CD14-positive monocyte (primary cell): ENCODE results near the gene FLAD1. TPM values are rescaled to one million over a fixed set of nuclear protein-coding genes. Genes with fewer than 3 reads are reported as not detected.

Source experiments
- DNase-seq, 3 donors: peaks; one replicate each; pipeline ENCODE4 v3.0.0-alpha.2; 2011 to 2022
- H2AFZ ChIP-seq: 2 replicates; pipeline ENCODE4 v1.6.0; 2012; ENCODE audit warnings: mild to moderate bottlenecking, low read depth, low read length, inconsistent platforms; ENCODE audit not compliant: insufficient read depth, poor library complexity, severe bottlenecking
- H3K27ac ChIP-seq, 2 donors: 1 replicate in 1 of 2; 2 replicates in 1 of 2; pipeline ENCODE4 v1.5.1; 2012 to 2013; ENCODE audit warnings: low read length in 2 of 2, control low read depth in 1 of 2, inconsistent platforms in 1 of 2, low read depth in 1 of 2, mild to moderate bottlenecking in 1 of 2
- H3K27me3 ChIP-seq, 2 donors: one replicate each; pipeline versions ENCODE4 v1.6.0 to v1.6.1; 2011 to 2013; ENCODE audit warnings: low read length in 2 of 2; ENCODE audit not compliant: control insufficient read depth in 2 of 2, insufficient read depth in 2 of 2
- H3K36me3 ChIP-seq, 2 donors: replicated peaks in 1 of 2; 1 replicate in 1 of 2; 2 replicates in 1 of 2; pipeline versions ENCODE4 v1.5.1 to v1.6.1; 2012 to 2013; ENCODE audit warnings: low read length in 2 of 2, control low read depth in 1 of 2, inconsistent platforms in 1 of 2, mild to moderate bottlenecking in 1 of 2; ENCODE audit not compliant: insufficient read depth in 2 of 2, control insufficient read depth in 1 of 2
- H3K4me1 ChIP-seq, 2 donors: 1 replicate in 1 of 2; 2 replicates in 1 of 2; pipeline versions ENCODE4 v1.5.1 to v1.6.1; 2012 to 2013; ENCODE audit warnings: low read length in 2 of 2, control low read depth in 1 of 2, inconsistent platforms in 1 of 2, mild to moderate bottlenecking in 1 of 2, moderate library complexity in 1 of 2; ENCODE audit not compliant: insufficient read depth in 2 of 2, control insufficient read depth in 1 of 2
- H3K4me2 ChIP-seq: replicated peaks from 2 replicates; pipeline ENCODE3; 2012; ENCODE audit warnings: low read length, moderate library complexity, mild to moderate bottlenecking; ENCODE audit not compliant: poor library complexity, severe bottlenecking; ENCODE audit errors: extremely low read depth
- H3K4me3 ChIP-seq, 3 experiments: fragments of 200-600 bp in 1 of 3; sonication (generic) in 1 of 3; replicated peaks in 1 of 3; 1 replicate in 2 of 3; 2 replicates in 1 of 3; pipeline ENCODE4 v1.5.1; 2011 to 2013; ENCODE audit warnings: low read length in 3 of 3, mild to moderate bottlenecking in 3 of 3, control low read depth in 2 of 3, low read depth in 2 of 3, inconsistent platforms in 1 of 3, moderate library complexity in 1 of 3
- H3K79me2 ChIP-seq: 2 replicates; pipeline ENCODE4 v1.6.0; 2012; ENCODE audit warnings: mild to moderate bottlenecking, control low read depth, inconsistent platforms, low read length, moderate library complexity; ENCODE audit not compliant: insufficient read depth
- H3K9ac ChIP-seq: 2 replicates; pipeline ENCODE4 v1.6.0; 2017; ENCODE audit warnings: low read length, mild to moderate bottlenecking; ENCODE audit not compliant: insufficient read depth, poor library complexity, severe bottlenecking
- H3K9me3 ChIP-seq, 2 donors: replicated peaks in 1 of 2; 1 replicate in 1 of 2; 2 replicates in 1 of 2; pipeline versions ENCODE4 v1.5.1 to v1.6.1; 2012 to 2013; ENCODE audit warnings: low read length in 2 of 2, control low read depth in 1 of 2; ENCODE audit not compliant: control insufficient read depth in 1 of 2, insufficient read depth in 1 of 2
- H4K20me1 ChIP-seq: 2 replicates; pipeline ENCODE4 v1.6.0; 2012; ENCODE audit warnings: mild to moderate bottlenecking, low read length, control low read depth, moderate library complexity; ENCODE audit not compliant: insufficient read depth
- H3K27ac Mint-ChIP-seq, 7 donors: one replicate each; pipeline ENCODE4 v1.8.0; 2020; ENCODE audit warnings: mild to moderate bottlenecking in 7 of 7, mixed read lengths in 7 of 7, moderate library complexity in 6 of 7, inconsistent platforms in 2 of 7
- H3K27me3 Mint-ChIP-seq, 3 donors: one replicate each; pipeline ENCODE4 v1.8.0; 2021 to 2022; ENCODE audit warnings: low read depth in 3 of 3, mild to moderate bottlenecking in 3 of 3, mixed read lengths in 3 of 3, moderate library complexity in 3 of 3, inconsistent platforms in 1 of 3
- H3K36me3 Mint-ChIP-seq, 2 donors: one replicate each; pipeline ENCODE4 v1.8.0; 2020; ENCODE audit warnings: mixed read lengths in 2 of 2, inconsistent platforms in 1 of 2, mild to moderate bottlenecking in 1 of 2
- H3K4me1 Mint-ChIP-seq: one replicate; pipeline ENCODE4 v1.8.0; 2020; ENCODE audit warnings: mild to moderate bottlenecking, mixed read lengths
- H3K4me3 Mint-ChIP-seq, 2 donors: one replicate each; pipeline ENCODE4 v1.8.0; 2020; ENCODE audit warnings: mild to moderate bottlenecking in 2 of 2, mixed read lengths in 2 of 2, moderate library complexity in 1 of 2
- H3K9me3 Mint-ChIP-seq, 7 donors: one replicate each; pipeline ENCODE4 v1.8.0; 2020 to 2022; ENCODE audit warnings: mixed read lengths in 7 of 7, mild to moderate bottlenecking in 6 of 7, moderate library complexity in 6 of 7, inconsistent platforms in 2 of 7
- WGBS: methylation state at CpG from one replicate; pipeline ENCODE4 v1.1.5; 2013; ENCODE audit warnings: missing lambda C conversion rate; ENCODE audit not compliant: insufficient coverage; 5-methylcytosine and 5-hydroxymethylcytosine counted together
- intact Hi-C, 2 donors: fragments of 100-400 bp; cut with micrococcal nuclease; formaldehyde crosslinking; loops; one replicate each; pipeline versions ENCODE4 v1.15.0 to v1.15.1; 2023
- polyA plus RNA-seq, 3 donors: library from polyadenylated mRNA; depleted of rRNA in 1 of 3; unstranded in 2 of 3; stranded (reverse) in 1 of 3; fragments of 300-500 nt in 2 of 3; fragments of >200 nt in 1 of 3; fragmentation: Illumina TruSeq in 2 of 3; gene quantifications; 1 replicate in 2 of 3; 2 replicates in 1 of 3; pipeline ENCODE4 v1.2.3, GENCODE V29; 2012 to 2021
- TF ChIP-seq, protein P1 (sequence below): fragments of 200-600 bp; IDR thresholded peaks from one replicate; pipeline ENCODE4 v1.8.0; 2022; ENCODE audit warnings: antibody characterized with exemption, mild to moderate bottlenecking

FLAD1 gene
- polyA plus RNA-seq, 3 donors, result 31.5 to 41.6 (median 35.1) TPM

DNA sequence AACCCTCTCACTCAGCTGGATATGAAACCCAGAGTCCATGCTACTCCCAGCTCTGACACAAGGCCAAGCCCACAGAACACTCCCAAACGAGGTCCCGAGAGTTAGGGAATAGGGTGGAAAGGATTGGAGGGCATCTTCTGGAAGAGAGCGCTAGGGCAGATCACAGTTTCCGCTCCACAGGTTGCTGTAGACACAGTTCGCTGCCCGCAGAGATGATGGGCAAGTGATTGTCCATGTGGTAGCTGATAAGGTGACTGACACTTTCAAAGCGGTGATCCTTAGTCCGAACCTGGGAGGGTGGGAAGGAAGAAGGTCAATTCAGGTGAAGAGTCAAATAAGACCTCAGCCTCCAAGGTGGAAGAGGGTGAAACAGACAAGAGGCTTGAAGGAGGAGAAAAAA, 19.5 kb upstream of the FLAD1 start:
- H3K27me3 Mint-ChIP-seq, result peaks cover 0 to 4% (median 0%) of the 10 kb centered on the region in 3 donors
- peaks cover 17 to 30% of the 10 kb centered on the region in 2 donors for H3K4me1 ChIP-seq
- no peaks in the 10 kb centered on the region for H3K9me3 ChIP-seq
- no peak overlapping the region for H2AFZ ChIP-seq
- H3K4me3 Mint-ChIP-seq, result no peak overlapping the region
- peaks cover 46% of the 10 kb centered on the region for H3K79me2 ChIP-seq
- intact Hi-C loops, result loop anchor here (5.0 kb wide), 2 partner anchors 39 to 54 kb away; partner anchors contain the start of gene ZBTB7B (in 2 of the 2)
- no peak overlapping the region for H3K4me2 ChIP-seq
- H3K27ac Mint-ChIP-seq, result peak overlapping the region in 2 of 7 donors; percentile 31 to 68
- peaks cover 66% of the 10 kb centered on the region for H4K20me1 ChIP-seq
- TF ChIP-seq, protein P1, sequence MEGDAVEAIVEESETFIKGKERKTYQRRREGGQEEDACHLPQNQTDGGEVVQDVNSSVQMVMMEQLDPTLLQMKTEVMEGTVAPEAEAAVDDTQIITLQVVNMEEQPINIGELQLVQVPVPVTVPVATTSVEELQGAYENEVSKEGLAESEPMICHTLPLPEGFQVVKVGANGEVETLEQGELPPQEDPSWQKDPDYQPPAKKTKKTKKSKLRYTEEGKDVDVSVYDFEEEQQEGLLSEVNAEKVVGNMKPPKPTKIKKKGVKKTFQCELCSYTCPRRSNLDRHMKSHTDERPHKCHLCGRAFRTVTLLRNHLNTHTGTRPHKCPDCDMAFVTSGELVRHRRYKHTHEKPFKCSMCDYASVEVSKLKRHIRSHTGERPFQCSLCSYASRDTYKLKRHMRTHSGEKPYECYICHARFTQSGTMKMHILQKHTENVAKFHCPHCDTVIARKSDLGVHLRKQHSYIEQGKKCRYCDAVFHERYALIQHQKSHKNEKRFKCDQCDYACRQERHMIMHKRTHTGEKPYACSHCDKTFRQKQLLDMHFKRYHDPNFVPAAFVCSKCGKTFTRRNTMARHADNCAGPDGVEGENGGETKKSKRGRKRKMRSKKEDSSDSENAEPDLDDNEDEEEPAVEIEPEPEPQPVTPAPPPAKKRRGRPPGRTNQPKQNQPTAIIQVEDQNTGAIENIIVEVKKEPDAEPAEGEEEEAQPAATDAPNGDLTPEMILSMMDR, result no peak
- H3K27ac ChIP-seq, result no peak overlapping the region
- peaks cover 53 to 65% of the 10 kb centered on the region in 2 donors for H3K36me3 Mint-ChIP-seq
- H3K4me3 ChIP-seq, result no peak overlapping the region
- peaks cover 24% of the 10 kb centered on the region for H3K4me1 Mint-ChIP-seq
- H3K9ac ChIP-seq, result no peak overlapping the region
- no peaks in the 10 kb centered on the region for H3K27me3 ChIP-seq
- H3K36me3 ChIP-seq, result peaks cover 68 to 69% of the 10 kb centered on the region in 2 donors
- DNase-seq, result no peak
- H3K9me3 Mint-ChIP-seq, result no peaks in the 10 kb centered on the region
- 96% methylated on average over 8 of the region's 8 CpGs for WGBS

DNA sequence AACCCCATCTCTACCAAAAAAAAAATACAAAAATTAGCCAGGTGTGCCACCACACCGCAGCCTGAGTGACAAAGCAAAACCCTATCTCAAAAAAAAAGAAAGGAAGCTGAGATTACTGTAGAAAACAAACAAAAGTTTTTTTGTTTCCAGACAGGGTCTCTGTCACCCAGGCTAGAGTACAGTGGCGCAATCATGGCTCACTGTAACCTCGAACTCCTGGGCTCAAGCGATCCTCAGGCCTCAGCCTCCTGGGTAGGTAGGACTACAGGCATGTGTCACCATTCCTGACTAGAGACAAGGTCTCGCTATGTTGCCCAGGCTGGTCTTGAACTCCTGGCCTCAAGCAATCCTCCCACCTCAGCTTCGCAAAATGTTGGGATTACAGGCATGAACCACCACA, 18.8 kb upstream of the FLAD1 start:
- Histone ChIP-seq H3K4me3 (no peak overlapping the region), H3K27ac (no peak overlapping the region), H3K79me2 (peaks cover 46% of the 10 kb centered on the region), H3K36me3 (peaks cover 65 to 69% of the 10 kb centered on the region in 2 donors), H3K9ac (no peak overlapping the region), H3K4me1 (peaks cover 17 to 30% of the 10 kb centered on the region in 2 donors), H4K20me1 (peaks cover 66% of the 10 kb centered on the region), H2AFZ (no peak overlapping the region), H3K4me2 (no peak overlapping the region), H3K9me3 (no peaks in the 10 kb centered on the region), H3K27me3 (no peaks in the 10 kb centered on the region)
- Mint-ChIP-seq H3K4me3 (no peak overlapping the region), H3K4me1 (peaks cover 24% of the 10 kb centered on the region), H3K9me3 (no peaks in the 10 kb centered on the region), H3K27me3 (peaks cover 0 to 4% (median 0%) of the 10 kb centered on the region in 3 donors), H3K36me3 (peaks cover 59 to 68% of the 10 kb centered on the region in 2 donors), H3K27ac (peak overlapping the region in 1 of 7 donors; percentile 46)
- no peak for DNase-seq
- TF ChIP-seq, protein P1, result no peak
- intact Hi-C loops, result loop anchor here (5.0 kb wide), 2 partner anchors 38 to 53 kb away; partner anchors contain the start of gene ZBTB7B (in 2 of the 2)
- 67% methylated on average over 3 of the region's 6 CpGs for WGBS
